SW 1271 (cell line): ENCODE data around the gene CA9.

Experiments used
- DNase-seq, 2 experiments: peaks; one replicate each; lab custom pipeline; 2025; lab: John Stamatoyannopoulos, UW

The CA9 gene

GRCh38 chr9:35675732-35676392, 2.1 kb downstream of the CA9 start:
- DNase-seq, result no peak

- DNase-seq, result no peak
Measured at GRCh38 chr9:35679091-35679490, 5.4 kb downstream of the CA9 start.

- DNase-seq, result no peak
Measured at GRCh38 chr9:35679766-35680330, 6.1 kb downstream of the CA9 start.

DNA sequence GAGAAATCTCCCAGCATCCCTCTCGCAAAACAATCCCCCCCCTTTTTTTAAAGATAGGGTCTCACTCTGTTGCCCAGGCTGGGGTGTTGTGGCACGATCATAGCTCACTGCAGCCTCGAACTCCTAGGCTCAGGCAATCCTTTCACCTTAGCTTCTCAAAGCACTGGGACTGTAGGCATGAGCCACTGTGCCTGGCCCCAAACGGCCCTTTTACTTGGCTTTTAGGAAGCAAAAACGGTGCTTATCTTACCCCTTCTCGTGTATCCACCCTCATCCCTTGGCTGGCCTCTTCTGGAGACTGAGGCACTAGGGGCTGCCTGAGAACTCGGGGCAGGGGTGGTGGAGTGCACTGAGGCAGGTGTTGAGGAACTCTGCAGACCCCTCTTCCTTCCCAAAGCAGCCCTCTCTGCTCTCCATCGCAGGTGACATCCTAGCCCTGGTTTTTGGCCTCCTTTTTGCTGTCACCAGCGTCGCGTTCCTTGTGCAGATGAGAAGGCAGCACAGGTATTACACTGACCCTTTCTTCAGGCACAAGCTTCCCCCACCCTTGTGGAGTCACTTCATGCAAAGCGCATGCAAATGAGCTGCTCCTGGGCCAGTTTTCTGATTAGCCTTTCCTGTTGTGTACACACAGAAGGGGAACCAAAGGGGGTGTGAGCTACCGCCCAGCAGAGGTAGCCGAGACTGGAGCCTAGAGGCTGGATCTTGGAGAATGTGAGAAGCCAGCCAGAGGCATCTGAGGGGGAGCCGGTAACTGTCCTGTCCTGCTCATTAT, 6.8 kb downstream of the CA9 start:
- DNase-seq, result no peak

GRCh38 chr9:35681341-35682002, 7.7 kb downstream of the CA9 start:
- DNase-seq, result no peak

- DNase-seq, result no peak
Measured at GRCh38 chr9:35682051-35682450, 8.3 kb downstream of the CA9 start.

DNA sequence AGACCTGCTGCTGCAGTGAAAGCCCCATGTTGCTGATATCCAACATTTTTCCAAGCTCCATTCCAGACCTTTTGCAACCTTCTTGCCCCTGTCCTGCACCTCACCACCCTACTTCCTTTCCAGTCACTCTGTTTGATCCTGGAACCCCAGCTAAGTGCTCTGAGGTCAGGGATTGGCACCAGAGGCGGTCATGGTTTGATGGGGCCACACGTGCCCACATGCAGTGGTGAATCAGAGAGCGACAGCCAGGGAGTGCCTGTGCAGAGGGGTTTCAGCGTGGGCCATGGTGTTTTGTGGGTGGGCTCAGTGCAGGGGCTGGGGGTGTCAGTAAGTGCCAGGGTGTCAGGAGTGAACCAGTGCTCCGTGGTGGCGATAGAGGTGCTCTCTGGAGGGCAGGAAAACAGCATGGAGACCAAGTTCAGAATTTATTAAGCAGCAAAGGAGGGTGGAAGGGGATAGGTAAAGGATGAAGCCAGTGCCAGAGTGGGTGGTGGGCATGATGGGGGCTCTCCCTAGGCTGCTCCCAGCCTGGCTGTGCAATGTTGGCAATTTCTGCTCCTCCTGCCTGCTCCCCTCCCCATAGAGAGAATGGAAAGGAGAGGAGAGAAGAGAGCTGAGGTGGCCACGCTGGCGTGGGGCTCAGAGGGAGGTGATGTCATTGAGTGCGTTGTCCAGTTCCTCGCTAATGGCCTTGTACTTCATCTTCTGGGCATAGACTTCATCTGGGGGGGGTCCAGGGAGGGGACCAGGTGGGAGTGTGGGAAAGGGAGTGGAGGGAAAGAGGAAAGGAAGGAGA, 9.0 kb downstream of the CA9 start:
- no peak for DNase-seq

- no peak for DNase-seq
Measured at GRCh38 chr9:35683323-35683722, 9.6 kb downstream of the CA9 start.

DNA sequence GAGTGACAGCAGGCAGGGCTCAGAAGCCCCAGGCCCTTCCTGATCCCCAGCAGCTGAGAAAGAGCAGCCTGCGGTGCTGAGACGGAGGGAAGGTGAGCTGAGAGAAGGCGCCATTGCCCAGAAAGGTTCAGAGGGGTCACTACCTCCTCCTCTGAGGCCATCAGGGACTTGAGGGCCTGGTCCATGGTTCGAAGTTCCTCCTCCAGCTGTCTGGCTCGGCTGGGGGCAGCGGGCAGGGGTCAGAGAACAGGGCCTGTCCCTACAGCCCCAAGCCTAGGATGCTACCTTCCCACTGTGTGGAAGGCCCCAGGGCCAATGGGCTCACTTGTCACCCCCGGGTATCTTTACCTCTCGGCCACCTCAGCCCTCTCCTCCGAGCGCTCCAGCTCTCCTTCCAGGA, 11.2 kb downstream of the CA9 start:
- DNase-seq, result no peak

GRCh38 chr9:35685506-35685905, 11.8 kb downstream of the CA9 start:
- DNase-seq, result no peak

GRCh38 chr9:35686222-35687203, 12.8 kb downstream of the CA9 start:
- DNase-seq, result no peak

DNA sequence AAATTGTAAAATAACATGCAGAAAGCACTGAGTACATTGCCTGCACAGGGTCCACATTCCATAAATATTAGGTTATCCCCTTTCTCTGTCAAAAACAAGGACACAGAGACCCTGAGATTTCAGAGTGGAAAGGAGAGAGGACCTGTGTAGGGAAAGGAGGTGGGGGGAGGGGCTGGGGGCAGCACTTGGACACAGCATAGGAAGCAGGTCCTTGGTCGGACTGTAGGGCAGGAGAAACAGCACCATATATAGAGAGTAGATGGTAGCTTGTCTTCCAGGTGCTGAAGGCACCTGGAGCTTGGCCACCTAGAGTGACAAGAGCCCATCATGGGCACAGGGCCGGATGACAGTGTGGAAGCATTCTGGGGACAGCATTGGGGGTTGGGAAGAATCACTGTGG, 13.6 kb downstream of the CA9 start:
- DNase-seq, result no peak

DNA sequence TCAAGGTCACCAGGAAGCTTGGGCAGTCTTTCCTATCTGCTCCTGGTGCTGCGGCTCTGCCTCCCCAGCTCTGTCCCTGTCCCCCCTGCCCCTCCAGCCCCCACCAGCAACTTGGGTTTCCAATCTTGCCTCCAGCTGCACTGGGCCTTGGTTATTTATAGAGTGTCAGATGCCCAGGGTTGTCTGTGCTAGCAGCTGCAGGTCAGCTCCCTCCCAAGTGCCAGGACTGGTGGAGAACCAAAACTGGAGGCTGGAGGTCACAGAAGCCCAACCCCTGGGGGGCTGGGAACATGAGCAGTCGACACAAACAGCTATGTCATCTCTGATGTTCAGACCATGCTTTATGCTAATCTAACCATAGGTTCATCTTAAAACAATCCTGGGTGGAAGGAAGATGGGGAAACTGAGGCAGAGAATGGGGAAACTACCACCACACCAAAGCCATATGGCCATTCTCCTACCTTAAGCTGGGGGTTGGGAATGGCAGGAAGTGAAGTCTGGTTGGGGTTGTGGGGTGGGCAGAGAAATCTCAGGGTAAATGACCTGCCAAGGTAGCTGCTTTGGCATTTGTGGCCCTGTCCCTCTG, 14.3 kb downstream of the CA9 start:
- DNase-seq, result no peak

DNA sequence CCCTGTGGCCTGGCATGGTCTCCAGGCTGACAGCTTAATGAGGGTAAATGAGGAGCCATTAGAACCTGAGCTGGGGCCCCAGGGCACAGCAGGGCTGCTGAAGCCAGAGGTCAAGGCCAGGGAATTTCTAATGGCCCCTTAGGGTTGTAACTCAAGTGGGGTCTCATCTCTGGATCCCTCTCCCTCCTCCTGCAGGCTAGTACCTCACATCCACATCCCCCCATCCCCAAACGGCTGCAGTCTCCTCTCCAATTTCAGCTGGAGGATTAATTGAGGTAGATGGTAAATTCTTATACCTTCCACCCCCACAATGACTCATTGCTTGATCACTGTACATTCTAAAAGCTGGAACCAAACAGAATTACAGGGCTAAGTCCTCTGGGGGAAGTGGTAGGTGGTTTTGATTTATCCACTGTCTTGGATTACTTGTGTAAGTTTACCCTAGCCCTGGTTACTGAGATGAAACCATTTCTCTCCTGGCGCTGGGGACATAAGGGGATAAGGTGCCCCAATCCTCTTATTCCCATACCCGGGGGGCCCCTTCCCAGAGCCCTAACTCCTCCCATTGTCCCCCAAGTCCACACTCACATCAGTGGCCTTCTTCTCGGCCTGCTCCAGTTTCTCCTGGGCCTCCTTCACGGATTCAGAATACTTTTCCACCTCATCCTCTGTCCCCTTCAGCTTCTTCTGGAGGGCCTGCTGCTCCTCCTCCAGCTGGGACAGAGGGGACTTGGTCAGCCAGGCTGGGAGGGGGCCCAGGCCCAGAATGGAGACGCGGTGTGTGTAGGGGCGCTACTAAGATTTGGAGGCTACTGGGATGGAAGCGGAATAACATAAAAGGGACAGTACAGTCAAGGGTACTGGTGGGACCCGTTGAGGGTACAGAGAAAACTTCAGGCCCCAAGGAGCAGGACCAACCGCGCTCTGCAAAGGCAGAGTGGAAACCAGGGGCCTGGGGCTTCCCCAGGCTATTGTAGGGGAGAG, 15.1 kb downstream of the CA9 start:
- DNase-seq, result no peak

DNA sequence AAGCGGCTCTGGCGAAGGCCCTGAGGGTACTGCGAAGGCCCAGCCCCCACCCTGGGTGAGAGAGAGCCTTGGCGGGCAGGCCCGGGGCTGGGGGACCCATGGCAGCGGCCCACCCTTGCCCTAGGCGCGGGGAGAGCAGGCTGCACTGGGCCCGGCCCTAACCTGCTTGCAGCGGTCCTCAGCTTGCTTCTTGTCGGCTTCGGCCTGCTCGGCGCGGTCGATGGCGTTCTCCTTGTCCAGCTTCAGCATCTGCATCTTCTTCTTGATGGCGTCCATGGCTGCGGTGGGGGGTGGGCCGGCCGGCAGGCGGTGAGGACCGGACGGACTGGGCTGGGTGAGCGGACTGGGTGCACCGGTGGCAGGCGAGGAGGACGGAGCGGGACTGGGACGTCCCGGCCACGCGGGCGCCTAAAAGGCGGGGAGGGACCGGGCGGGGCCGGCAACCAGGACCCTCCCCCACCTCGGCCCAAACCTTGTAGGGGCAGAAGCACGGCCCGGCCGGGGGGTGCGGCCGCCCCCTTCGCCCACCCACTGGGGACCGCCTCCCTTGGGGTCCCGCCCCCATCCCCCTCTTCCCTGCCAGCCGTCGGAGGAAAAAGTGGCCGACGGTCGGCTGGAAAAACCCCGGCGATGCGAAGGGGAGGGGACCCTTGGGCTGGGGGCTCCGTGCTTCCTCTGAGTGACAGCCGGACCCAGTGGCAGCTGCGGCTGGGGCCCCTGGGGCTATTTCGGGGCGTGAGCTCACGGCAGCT, 16.0 kb downstream of the CA9 start, which contains the start of gene TPM2:
TPM2 (minus strand) TSS at position 384 of the 752 bp plus-strand sequence; CDS start at position 276, 108 bp downstream.
- DNase-seq, result peak in 1 of 2 experiments; percentile 68

GRCh38 chr9:35690294-35690613, 16.5 kb downstream of the CA9 start:
- peak in 1 of 2 experiments; percentile 33 for DNase-seq

GRCh38 chr9:35690614-35691333, 17.0 kb downstream of the CA9 start:
- peak in 1 of 2 experiments; percentile 36 for DNase-seq

- DNase-seq, result no peak
Measured at GRCh38 chr9:35691334-35691650, 17.6 kb downstream of the CA9 start.
